Naive thymus-derived CD4-positive, alpha-beta T cell (primary cell): Measurements from ENCODE around the gene TTPAL. TPM values are rescaled to one million over a fixed set of nuclear protein-coding genes. Genes with fewer than 3 reads are reported as not detected.

ENCODE experiments used
- ATAC-seq: fragments of 150-1000 bp; cut with Tn5 transposase; 2 replicates; pipeline ENCODE4 v1.10.0; 2021; ENCODE audit warnings: mild to moderate bottlenecking, moderate library complexity
- CTCF ChIA-PET: fragments of 350-600 bp; sonication (Branson Sonifier 250); formaldehyde crosslinking; loops from one replicate; lab custom pipeline; 2021; ENCODE audit warnings: antibody characterized with exemption; lab: Charles Lee
- POLR2A ChIA-PET: fragments of 350-600 bp; sonication (Branson Sonifier 250); formaldehyde crosslinking; loops from one replicate; lab custom pipeline; 2021; ENCODE audit warnings: antibody characterized with exemption, inconsistent platforms; lab: Charles Lee
- DNase-seq, 9 donors: peaks; one replicate each; pipeline versions ENCODE4 v3.0.0 to v3.0.0-alpha.2; 2020 to 2022; ENCODE audit warnings: mixed read lengths in 1 of 9
- H3K27ac ChIP-seq: one replicate; pipeline ENCODE4 v1.7.0; 2013; ENCODE audit warnings: mild to moderate bottlenecking, low read depth, low read length, moderate library complexity
- H3K27me3 ChIP-seq, 2 donors: one replicate each; pipeline ENCODE4 v1.7.0; 2013; ENCODE audit warnings: low read length in 2 of 2, mild to moderate bottlenecking in 2 of 2, moderate library complexity in 2 of 2; ENCODE audit not compliant: control insufficient read depth in 2 of 2, insufficient read depth in 2 of 2
- H3K36me3 ChIP-seq, 3 experiments: 1 replicate in 2 of 3; 2 replicates in 1 of 3; pipeline ENCODE4 v1.7.0; 2013; ENCODE audit warnings: low read length in 3 of 3, mild to moderate bottlenecking in 3 of 3, moderate library complexity in 1 of 3; ENCODE audit not compliant: insufficient read depth in 3 of 3, control insufficient read depth in 2 of 3
- H3K4me1 ChIP-seq, 2 donors: one replicate each; pipeline ENCODE4 v1.7.0; 2013; ENCODE audit warnings: low read length in 2 of 2, mild to moderate bottlenecking in 2 of 2, moderate library complexity in 1 of 2; ENCODE audit not compliant: control insufficient read depth in 2 of 2, insufficient read depth in 2 of 2
- H3K4me3 ChIP-seq: 2 replicates; pipeline ENCODE4 v1.7.0; 2013; ENCODE audit warnings: mild to moderate bottlenecking, low read length
- H3K9me3 ChIP-seq, 3 experiments: 1 replicate in 2 of 3; 2 replicates in 1 of 3; pipeline ENCODE4 v1.7.0; 2013; ENCODE audit warnings: low read length in 3 of 3; ENCODE audit not compliant: control insufficient read depth in 2 of 3
- H3K27ac Mint-ChIP-seq, 9 donors: one replicate each; pipeline ENCODE4 v1.8.0; 2020 to 2022; ENCODE audit warnings: mixed read lengths in 9 of 9, mild to moderate bottlenecking in 8 of 9, moderate library complexity in 5 of 9, inconsistent platforms in 2 of 9
- H3K27me3 Mint-ChIP-seq, 5 donors: one replicate each; pipeline ENCODE4 v1.8.0; 2021 to 2022; ENCODE audit warnings: mixed read lengths in 5 of 5, mild to moderate bottlenecking in 1 of 5
- H3K36me3 Mint-ChIP-seq, 5 donors: one replicate each; pipeline ENCODE4 v1.8.0; 2020 to 2022; ENCODE audit warnings: mixed read lengths in 5 of 5, mild to moderate bottlenecking in 3 of 5, inconsistent platforms in 1 of 5
- H3K4me1 Mint-ChIP-seq, 7 donors: one replicate each; pipeline ENCODE4 v1.8.0; 2020 to 2022; ENCODE audit warnings: mixed read lengths in 7 of 7, mild to moderate bottlenecking in 3 of 7, inconsistent platforms in 1 of 7
- H3K4me3 Mint-ChIP-seq, 10 donors: one replicate each; pipeline ENCODE4 v1.8.0; 2020 to 2022; ENCODE audit warnings: mild to moderate bottlenecking in 10 of 10, mixed read lengths in 10 of 10, moderate library complexity in 6 of 10, inconsistent platforms in 2 of 10
- H3K9me3 Mint-ChIP-seq, 11 donors: one replicate each; pipeline ENCODE4 v1.8.0; 2020 to 2022; ENCODE audit warnings: mixed read lengths in 11 of 11, mild to moderate bottlenecking in 4 of 11, inconsistent platforms in 1 of 11, moderate library complexity in 1 of 11
- intact Hi-C, 2 donors: fragments of 100-400 bp; cut with micrococcal nuclease; formaldehyde crosslinking; loops; one replicate each; pipeline ENCODE4 v1.15.1; 2023
- polyA plus RNA-seq, 2 donors: library from polyadenylated mRNA; unstranded; fragments of 300-500 nt; fragmentation: Illumina TruSeq; gene quantifications; one replicate each; pipeline ENCODE4 v1.2.3, GENCODE V29; 2021
- total RNA-seq, 6 experiments: library from RNA in 5 of 6; stranded (reverse) in 5 of 6; gene quantifications; 1 replicate in 5 of 6; 2 replicates in 1 of 6; pipeline ENCODE4 v1.2.3 and lab custom pipeline; 2021 to 2026

The TTPAL gene
- total and polyA plus RNA-seq, 7 experiments from 2014 or later = 8.8 to 20.7 (median 14.2) TPM

DNA sequence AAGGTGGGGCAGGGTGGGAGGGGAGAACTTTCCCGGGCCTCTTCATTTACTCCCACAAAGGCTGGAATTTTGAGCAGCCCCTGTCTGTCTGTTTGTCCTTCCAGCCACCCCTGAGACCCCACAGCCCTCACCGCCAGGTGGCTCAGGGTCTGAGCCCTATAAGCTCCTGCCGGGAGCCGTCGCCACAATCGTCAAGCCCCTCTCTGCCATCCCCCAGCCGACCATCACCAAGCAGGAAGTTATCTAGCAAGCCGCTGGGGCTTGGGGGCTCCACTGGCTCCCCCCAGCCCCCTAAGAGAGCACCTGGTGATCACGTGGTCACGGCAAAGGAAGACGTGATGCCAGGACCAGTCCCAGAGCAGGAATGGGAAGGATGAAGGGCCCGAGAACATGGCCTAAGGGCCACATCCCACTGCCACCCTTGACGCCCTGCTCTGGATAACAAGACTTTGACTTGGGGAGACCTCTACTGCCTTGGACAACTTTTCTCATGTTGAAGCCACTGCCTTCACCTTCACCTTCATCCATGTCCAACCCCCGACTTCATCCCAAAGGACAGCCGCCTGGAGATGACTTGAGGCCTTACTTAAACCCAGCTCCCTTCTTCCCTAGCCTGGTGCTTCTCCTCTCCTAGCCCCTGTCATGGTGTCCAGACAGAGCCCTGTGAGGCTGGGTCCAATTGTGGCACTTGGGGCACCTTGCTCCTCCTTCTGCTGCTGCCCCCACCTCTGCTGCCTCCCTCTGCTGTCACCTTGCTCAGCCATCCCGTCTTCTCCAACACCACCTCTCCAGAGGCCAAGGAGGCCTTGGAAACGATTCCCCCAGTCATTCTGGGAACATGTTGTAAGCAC is 46.0 kb upstream of the TTPAL start:
- Histone ChIP-seq H3K27me3 (no peaks in the 10 kb centered on the region), H3K4me1 (no peaks in the 10 kb centered on the region), H3K36me3 (no peaks in the 10 kb centered on the region), H3K4me3 (no peak overlapping the region), H3K27ac (no peak overlapping the region), H3K9me3 (no peaks in the 10 kb centered on the region)
- Mint-ChIP-seq H3K36me3 (no peaks in the 10 kb centered on the region), H3K27ac (no peak overlapping the region), H3K4me3 (no peak overlapping the region), H3K9me3 (no peaks in the 10 kb centered on the region), H3K27me3 (peaks cover 0 to 13% (median 9%) of the 10 kb centered on the region in 5 donors), H3K4me1 (no peaks in the 10 kb centered on the region)
- intact Hi-C loops = no loop called here
- DNase-seq (no peak), ATAC-seq (no peak)
- ChIA-PET CTCF (no interaction called here), POLR2A (no interaction called here)

DNA sequence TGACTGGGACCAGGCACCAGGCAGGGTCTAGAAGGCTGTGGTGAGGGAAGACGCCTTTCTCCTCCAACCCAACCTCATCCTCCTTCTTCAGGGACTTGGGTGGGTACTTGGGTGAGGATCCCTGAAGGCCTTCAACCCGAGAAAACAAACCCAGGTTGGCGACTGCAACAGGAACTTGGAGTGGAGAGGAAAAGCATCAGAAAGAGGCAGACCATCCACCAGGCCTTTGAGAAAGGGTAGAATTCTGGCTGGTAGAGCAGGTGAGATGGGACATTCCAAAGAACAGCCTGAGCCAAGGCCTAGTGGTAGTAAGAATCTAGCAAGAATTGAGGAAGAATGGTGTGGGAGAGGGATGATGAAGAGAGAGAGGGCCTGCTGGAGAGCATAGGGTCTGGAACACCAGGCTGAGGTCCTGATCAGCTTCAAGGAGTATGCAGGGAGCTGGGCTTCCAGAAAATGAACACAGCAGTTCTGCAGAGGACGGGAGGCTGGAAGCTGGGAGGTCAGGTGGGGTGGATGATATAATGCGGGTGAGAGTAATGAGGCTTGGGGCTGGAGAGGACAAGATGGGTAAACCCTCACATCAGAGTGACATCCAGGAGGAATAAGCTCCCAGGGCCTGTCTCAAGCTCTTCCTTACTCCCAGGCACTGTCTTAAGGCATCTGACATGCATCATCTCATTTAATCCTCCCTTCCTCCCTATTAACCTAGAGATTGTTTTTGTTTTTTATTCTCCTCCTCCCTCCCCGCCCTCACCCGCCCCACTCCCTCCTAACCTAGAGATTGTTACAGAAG is 45.2 kb upstream of the TTPAL start:
- Histone ChIP-seq H3K4me1 (no peaks in the 10 kb centered on the region), H3K9me3 (no peaks in the 10 kb centered on the region), H3K27ac (no peak overlapping the region), H3K36me3 (no peaks in the 10 kb centered on the region), H3K4me3 (no peak overlapping the region), H3K27me3 (no peaks in the 10 kb centered on the region)
- intact Hi-C loops = no loop called here
- H3K27ac Mint-ChIP-seq = no peak overlapping the region
- H3K36me3 Mint-ChIP-seq = no peaks in the 10 kb centered on the region
- H3K27me3 Mint-ChIP-seq = peaks cover 0 to 13% (median 9%) of the 10 kb centered on the region in 5 donors
- POLR2A ChIA-PET = interaction anchor here (0.5 kb wide), 1 partner anchor 15 kb away, joined by 3 read pairs; no protein-coding TSS in a partner anchor
- DNase-seq (no peak), ATAC-seq (no peak)
- CTCF ChIA-PET = no interaction called here
- no peaks in the 10 kb centered on the region for H3K9me3 Mint-ChIP-seq
- no peaks in the 10 kb centered on the region for H3K4me1 Mint-ChIP-seq
- H3K4me3 Mint-ChIP-seq = no peak overlapping the region

DNA sequence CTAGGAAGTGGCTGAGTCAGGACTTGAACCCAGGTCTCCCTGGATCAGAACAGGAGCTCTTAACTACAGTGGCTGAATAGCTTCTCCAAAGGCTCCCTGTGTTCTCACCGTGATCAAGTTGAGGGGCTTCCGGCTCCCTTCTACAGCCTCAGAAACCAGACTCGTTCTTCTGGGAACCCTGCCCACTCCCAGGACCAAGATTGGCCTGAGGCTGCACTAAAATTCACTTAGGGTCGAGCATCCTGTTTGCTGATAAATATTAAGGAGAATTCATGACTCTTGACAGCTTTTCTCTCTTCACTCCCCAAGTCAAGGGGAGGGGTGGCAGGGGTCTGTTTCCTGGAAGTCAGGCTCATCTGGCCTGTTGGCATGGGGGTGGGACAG is 44.6 kb upstream of the TTPAL start:
- Mint-ChIP-seq H3K4me3 (no peak overlapping the region), H3K4me1 (no peaks in the 10 kb centered on the region), H3K27me3 (peaks cover 0 to 13% (median 9%) of the 10 kb centered on the region in 5 donors), H3K27ac (no peak overlapping the region), H3K36me3 (no peaks in the 10 kb centered on the region), H3K9me3 (no peaks in the 10 kb centered on the region)
- Histone ChIP-seq H3K27ac (no peak overlapping the region), H3K9me3 (no peaks in the 10 kb centered on the region), H3K36me3 (no peaks in the 10 kb centered on the region), H3K4me1 (no peaks in the 10 kb centered on the region), H3K27me3 (no peaks in the 10 kb centered on the region), H3K4me3 (no peak overlapping the region)
- ATAC-seq (no peak), DNase-seq (no peak)
- ChIA-PET POLR2A (interaction anchor here (0.5 kb wide), 1 partner anchor 16 kb away, joined by 3 read pairs; no protein-coding TSS in a partner anchor), CTCF (no interaction called here)
- intact Hi-C loops = no loop called here

DNA sequence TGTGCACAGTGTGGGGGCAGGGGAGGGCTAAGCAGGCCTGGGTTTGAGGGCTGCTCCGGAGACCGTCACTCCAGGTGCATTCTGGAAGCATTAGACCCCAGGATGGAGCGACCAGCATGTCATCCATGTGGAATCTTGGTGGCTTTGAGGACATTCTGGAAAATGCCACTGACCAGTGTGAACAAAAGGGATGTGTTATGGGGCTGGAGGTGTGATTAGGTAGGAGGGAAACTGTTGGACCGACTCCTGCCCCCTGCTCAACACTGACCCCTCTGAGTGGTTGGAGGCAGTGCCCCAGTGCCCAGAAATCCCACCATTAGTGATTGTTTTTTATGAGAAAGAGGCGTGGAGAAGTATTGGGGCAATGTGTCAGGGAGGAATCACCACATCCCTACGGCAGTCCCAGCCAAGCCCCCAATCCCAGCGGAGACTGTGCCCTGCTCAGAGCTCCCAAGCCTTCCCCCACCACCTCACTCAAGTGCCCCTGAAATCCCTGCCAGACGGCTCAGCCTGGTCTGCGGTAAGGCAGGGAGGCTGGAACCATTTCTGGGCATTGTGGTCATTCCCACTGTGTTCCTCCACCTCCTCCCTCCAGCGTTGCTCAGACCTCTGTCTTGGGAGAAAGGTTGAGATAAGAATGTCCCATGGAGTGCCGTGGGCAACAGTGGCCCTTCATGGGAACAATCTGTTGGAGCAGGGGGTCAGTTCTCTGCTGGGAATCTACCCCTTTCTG is 44.0 kb upstream of the TTPAL start:
- Mint-ChIP-seq H3K27ac (no peak overlapping the region), H3K9me3 (no peaks in the 10 kb centered on the region), H3K27me3 (peaks cover 0 to 13% (median 9%) of the 10 kb centered on the region in 5 donors), H3K4me3 (no peak overlapping the region), H3K4me1 (no peaks in the 10 kb centered on the region), H3K36me3 (no peaks in the 10 kb centered on the region)
- CTCF ChIA-PET = no interaction called here
- intact Hi-C loops = no loop called here
- Histone ChIP-seq H3K27me3 (no peaks in the 10 kb centered on the region), H3K27ac (no peak overlapping the region), H3K9me3 (no peaks in the 10 kb centered on the region), H3K4me1 (no peaks in the 10 kb centered on the region), H3K36me3 (no peaks in the 10 kb centered on the region), H3K4me3 (no peak overlapping the region)
- no peak for DNase-seq
- no peak for ATAC-seq
- POLR2A ChIA-PET = no interaction called here

DNA sequence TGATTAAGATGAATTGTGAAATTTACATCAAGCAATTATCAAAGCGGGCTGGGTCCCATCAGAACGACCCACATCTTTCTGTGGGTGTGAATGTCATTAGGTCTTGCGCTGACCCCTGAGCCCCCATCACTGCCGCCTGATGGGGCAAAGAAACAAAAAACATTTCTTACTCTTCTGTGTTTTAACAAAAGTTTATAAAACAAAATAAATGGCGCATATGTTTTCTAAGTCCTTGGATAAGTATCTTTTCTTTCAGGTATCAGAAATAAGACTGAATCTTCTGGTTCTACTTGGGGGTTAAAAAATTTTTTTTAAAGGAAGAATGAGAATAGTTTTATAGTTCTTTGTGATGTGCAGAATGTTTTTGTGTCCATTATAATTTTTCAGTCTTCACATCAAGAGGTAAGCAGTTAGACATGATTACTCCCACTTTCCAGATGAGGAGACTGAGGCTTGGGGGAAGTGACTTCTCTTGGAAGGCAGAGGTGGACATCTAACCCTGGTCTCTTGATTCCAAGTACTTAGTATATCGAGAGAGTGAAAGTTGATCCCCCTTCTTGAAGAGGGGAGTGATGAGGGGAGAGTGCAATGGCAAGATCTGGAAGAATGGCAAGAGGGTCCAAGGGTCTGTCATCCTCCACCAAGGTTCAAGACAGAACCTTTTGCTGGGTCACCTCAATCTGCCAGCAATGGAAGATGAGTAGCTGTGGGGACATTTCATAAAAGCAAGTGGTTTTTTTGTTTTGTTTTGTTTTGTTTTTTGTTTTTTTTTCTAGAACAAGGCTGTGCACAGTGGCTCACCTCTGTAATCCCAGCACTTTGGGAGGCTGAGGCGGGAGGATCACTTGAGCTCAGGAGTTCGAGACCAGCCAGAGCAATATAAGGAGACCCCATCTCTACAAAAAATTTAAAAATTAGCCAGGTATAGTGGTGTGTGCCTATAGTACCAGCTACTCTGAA is 42.8 kb upstream of the TTPAL start:
- no peak overlapping the region for H3K4me3 Mint-ChIP-seq
- H3K36me3 Mint-ChIP-seq = no peaks in the 10 kb centered on the region
- H3K4me1 ChIP-seq = no peaks in the 10 kb centered on the region
- H3K4me3 ChIP-seq = no peak overlapping the region
- peaks cover 0 to 13% (median 9%) of the 10 kb centered on the region in 5 donors for H3K27me3 Mint-ChIP-seq
- H3K27ac ChIP-seq = no peak overlapping the region
- H3K27ac Mint-ChIP-seq = peak overlapping the region in 1 of 9 donors; percentile 56
- ATAC-seq = no peak
- no peaks in the 10 kb centered on the region for H3K9me3 Mint-ChIP-seq
- CTCF ChIA-PET = no interaction called here
- no peak for DNase-seq
- no peaks in the 10 kb centered on the region for H3K36me3 ChIP-seq
- H3K9me3 ChIP-seq = no peaks in the 10 kb centered on the region
- H3K4me1 Mint-ChIP-seq = no peaks in the 10 kb centered on the region
- intact Hi-C loops = no loop called here
- POLR2A ChIA-PET = no interaction called here
- no peaks in the 10 kb centered on the region for H3K27me3 ChIP-seq
